ENCODE measurements around the gene MLH3.

DNA sequence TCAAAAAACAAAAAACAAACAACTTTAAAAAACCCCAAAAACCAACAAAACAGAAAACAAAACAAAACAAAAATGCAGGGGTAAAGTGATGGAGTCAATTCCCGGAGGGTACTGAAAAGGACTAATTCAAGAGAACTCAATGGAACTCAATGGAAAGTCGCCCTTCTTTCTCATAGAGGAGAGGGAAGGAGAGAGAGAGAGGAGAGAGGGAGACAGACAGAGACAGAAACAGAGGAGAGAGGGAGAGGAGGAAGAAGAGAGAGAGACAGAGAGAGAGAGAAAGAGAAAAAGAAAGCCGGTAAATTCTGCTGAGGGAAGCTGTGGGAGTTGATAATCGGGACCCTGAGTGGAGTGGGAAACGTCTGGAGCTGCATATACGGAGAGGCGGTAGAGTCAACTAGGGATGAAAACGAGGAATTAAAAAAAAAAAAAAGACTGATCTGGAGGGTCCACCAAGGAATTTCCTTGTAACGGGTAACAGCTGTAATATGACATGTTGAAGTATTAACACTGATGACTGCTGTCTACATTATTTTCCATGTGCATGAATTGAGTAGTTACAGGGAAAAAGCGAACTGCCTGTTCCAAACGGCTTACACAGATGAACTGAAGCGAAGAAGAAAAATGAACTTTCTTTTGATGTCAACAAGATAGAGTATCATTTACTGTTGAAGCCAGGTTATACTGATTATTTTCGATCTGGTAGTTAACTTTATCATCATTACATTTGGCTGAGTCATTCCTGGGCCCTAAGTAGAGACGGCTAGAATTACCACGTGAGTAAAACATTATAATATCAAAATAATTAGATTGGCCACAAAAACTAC lies 17.2 kb upstream of the MLH3 start:
- TF ChIP-seq TCF12 (IDR thresholded peaks at IDR 0.05; ENCODE audit: low read depth) (no peak), NFIC (IDR thresholded peaks at IDR 0.05) (no peak), TAF1 (IDR thresholded peaks at IDR 0.05; ENCODE audit: low read depth) (no peak), CREB1 (IDR thresholded peaks at IDR 0.05; ENCODE audit: low read depth) (no peak)

All from Ishikawa (cell line).